Panc1 (cell line): ENCODE results near the gene FGF11. TPM values are rescaled to one million over a fixed set of nuclear protein-coding genes. Genes with fewer than 3 reads are reported as not detected.

Experiments
- ATAC-seq: fragments of 200-7000 bp; cut with Tn5 transposase; 2 replicates; pipeline ENCODE4 v1.9.1; 2020; ENCODE audit warnings: mild to moderate bottlenecking, moderate library complexity
- BruUV-seq: library from RNA; stranded (reverse); fragments of 400-500 nt; replicated peaks from 2 replicates; lab custom pipeline; 2021; lab: Mats Ljungman, UMichigan
- CTCF ChIA-PET: fragments of 300-600 bp; sonication (Branson Sonifier 250); formaldehyde crosslinking; loops from one replicate; lab custom pipeline; 2022; ENCODE audit warnings: antibody characterized with exemption; lab: Charles Lee
- POLR2A ChIA-PET: fragments of 300-600 bp; sonication (Branson Sonifier 250); formaldehyde crosslinking; loops from one replicate; lab custom pipeline; 2022; ENCODE audit warnings: antibody characterized with exemption; lab: Charles Lee
- DNase-seq: peaks from one replicate; pipeline ENCODE4 v3.0.0-alpha.2; 2010; ENCODE audit warnings: low read depth, low spot score
- H3K27ac ChIP-seq: 2 replicates; pipeline ENCODE4 v1.5.1; 2011; ENCODE audit warnings: mild to moderate bottlenecking, low read length, inconsistent platforms
- H3K27me3 ChIP-seq: fragments of 200-500 bp; sonication (Bioruptor generic); 2 replicates; pipeline ENCODE4 v1.6.0; 2014; ENCODE audit warnings: low read length, inconsistent platforms; ENCODE audit not compliant: control insufficient read depth, insufficient read depth
- H3K36me3 ChIP-seq: fragments of 200-500 bp; sonication (Bioruptor generic); 2 replicates; pipeline ENCODE4 v1.5.1; 2014; ENCODE audit warnings: inconsistent platforms, mild to moderate bottlenecking, low read length, moderate library complexity; ENCODE audit not compliant: control insufficient read depth, insufficient read depth
- H3K4me1 ChIP-seq: 2 replicates; pipeline ENCODE4 v1.5.1; 2011; ENCODE audit warnings: inconsistent platforms, mild to moderate bottlenecking, low read length, moderate library complexity; ENCODE audit not compliant: control insufficient read depth, insufficient read depth
- H3K4me3 ChIP-seq, 2 experiments: 2 replicates each; pipeline ENCODE4 v1.5.1; 2011 to 2012; ENCODE audit warnings: low read depth in 2 of 2, low read length in 2 of 2, mild to moderate bottlenecking in 2 of 2, inconsistent platforms in 1 of 2, moderate library complexity in 1 of 2
- H3K9me3 ChIP-seq: fragments of 200-500 bp; sonication (Bioruptor generic); 2 replicates; pipeline ENCODE4 v1.5.1; 2014; ENCODE audit warnings: low read depth, mild to moderate bottlenecking, inconsistent platforms, low read length, moderate library complexity; ENCODE audit not compliant: control insufficient read depth, insufficient read depth
- POLR2AphosphoS5 ChIP-seq: IDR thresholded peaks from 2 replicates; pipeline ENCODE4 v1.6.1; 2012; ENCODE audit warnings: mild to moderate bottlenecking, low read depth, low read length, moderate library complexity
- SIN3A ChIP-seq: IDR thresholded peaks from 2 replicates; pipeline ENCODE4 v1.6.1; 2012; ENCODE audit warnings: low read depth, mild to moderate bottlenecking, low read length, moderate library complexity, borderline replicate concordance; ENCODE audit not compliant: insufficient read depth
- TCF7L2 ChIP-seq: IDR thresholded peaks from 2 replicates; pipeline ENCODE4 v1.6.1; 2011; ENCODE audit warnings: mild to moderate bottlenecking, low read depth, low read length, inconsistent platforms
- in situ Hi-C: cut with HindIII; loops from 2 replicates; pipeline ENCODE4 v1.10.0; 2016; ENCODE audit warnings: low sequenced_read_pairs, low pct_unique_long_range_greater_than_20kb
- intact Hi-C: fragments of 100-400 bp; cut with micrococcal nuclease; formaldehyde crosslinking; loops from one replicate; pipeline ENCODE4 v1.10.0; 2022; ENCODE audit not compliant: unreplicated experiment
- total RNA-seq: library from RNA; stranded (reverse); gene quantifications from one replicate; pipeline ENCODE4 v1.2.1, GENCODE V29; 2021; ENCODE audit not compliant: unreplicated experiment
- TF ChIP-seq, protein P1 (sequence below), 2 experiments: IDR thresholded peaks; 2 replicates each; pipeline ENCODE4 v1.6.1; 2011 to 2012; ENCODE audit warnings: low read depth in 2 of 2, control low read depth in 1 of 2, low read length in 1 of 2, mild to moderate bottlenecking in 1 of 2, moderate library complexity in 1 of 2; ENCODE audit not compliant: insufficient read depth in 1 of 2
- TF ChIP-seq, protein P2 (sequence below): fragments of 450-650 bp; IDR thresholded peaks from 2 replicates; pipeline ENCODE4 v1.5.1; 2017; ENCODE audit warnings: mild to moderate bottlenecking

The FGF11 gene
- total RNA-seq, 1 experiment from 2014 or later = 4.4 TPM

DNA sequence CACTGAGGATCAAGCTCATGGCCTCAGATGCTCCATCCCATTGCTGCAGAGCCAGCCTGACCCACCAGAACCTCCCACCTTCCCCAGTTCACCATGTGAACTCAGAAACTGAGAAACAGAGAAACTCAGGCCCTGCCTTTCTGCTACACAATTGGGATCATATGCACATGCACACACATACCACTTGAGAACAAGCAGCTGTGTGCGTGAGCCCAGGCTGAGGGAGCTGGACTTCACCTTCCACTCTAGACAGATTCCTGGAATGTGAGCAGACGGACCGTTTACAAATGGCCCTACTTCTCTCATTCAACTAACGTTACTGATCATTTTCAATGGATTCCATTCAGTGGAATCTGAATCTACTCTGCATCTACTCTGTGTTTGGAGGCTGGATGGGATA, 15.6 kb upstream of the FGF11 start:
- CTCF ChIA-PET = interaction anchor here (0.6 to 1.0 kb wide), 3 partner anchors 56 to 104 kb away, joined by 3 to 5 read pairs (median 4); no protein-coding TSS in a partner anchor
- no TSS peak for BruUV-seq
- DNase-seq = no peak
- intact Hi-C loops = no loop called here
- POLR2A ChIA-PET = no interaction called here
- in situ Hi-C loops = no loop called here
- ATAC-seq = no peak
- no peaks in the 10 kb centered on the region for H3K4me1 ChIP-seq
- TF ChIP-seq, protein P1, sequence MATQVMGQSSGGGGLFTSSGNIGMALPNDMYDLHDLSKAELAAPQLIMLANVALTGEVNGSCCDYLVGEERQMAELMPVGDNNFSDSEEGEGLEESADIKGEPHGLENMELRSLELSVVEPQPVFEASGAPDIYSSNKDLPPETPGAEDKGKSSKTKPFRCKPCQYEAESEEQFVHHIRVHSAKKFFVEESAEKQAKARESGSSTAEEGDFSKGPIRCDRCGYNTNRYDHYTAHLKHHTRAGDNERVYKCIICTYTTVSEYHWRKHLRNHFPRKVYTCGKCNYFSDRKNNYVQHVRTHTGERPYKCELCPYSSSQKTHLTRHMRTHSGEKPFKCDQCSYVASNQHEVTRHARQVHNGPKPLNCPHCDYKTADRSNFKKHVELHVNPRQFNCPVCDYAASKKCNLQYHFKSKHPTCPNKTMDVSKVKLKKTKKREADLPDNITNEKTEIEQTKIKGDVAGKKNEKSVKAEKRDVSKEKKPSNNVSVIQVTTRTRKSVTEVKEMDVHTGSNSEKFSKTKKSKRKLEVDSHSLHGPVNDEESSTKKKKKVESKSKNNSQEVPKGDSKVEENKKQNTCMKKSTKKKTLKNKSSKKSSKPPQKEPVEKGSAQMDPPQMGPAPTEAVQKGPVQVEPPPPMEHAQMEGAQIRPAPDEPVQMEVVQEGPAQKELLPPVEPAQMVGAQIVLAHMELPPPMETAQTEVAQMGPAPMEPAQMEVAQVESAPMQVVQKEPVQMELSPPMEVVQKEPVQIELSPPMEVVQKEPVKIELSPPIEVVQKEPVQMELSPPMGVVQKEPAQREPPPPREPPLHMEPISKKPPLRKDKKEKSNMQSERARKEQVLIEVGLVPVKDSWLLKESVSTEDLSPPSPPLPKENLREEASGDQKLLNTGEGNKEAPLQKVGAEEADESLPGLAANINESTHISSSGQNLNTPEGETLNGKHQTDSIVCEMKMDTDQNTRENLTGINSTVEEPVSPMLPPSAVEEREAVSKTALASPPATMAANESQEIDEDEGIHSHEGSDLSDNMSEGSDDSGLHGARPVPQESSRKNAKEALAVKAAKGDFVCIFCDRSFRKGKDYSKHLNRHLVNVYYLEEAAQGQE (IDR thresholded peaks at IDR 0.05; ENCODE audit: insufficient read depth in 1 of 2, low read depth in 2 of 2, low read length in 1 of 2) = no peak
- TF ChIP-seq, protein P2, sequence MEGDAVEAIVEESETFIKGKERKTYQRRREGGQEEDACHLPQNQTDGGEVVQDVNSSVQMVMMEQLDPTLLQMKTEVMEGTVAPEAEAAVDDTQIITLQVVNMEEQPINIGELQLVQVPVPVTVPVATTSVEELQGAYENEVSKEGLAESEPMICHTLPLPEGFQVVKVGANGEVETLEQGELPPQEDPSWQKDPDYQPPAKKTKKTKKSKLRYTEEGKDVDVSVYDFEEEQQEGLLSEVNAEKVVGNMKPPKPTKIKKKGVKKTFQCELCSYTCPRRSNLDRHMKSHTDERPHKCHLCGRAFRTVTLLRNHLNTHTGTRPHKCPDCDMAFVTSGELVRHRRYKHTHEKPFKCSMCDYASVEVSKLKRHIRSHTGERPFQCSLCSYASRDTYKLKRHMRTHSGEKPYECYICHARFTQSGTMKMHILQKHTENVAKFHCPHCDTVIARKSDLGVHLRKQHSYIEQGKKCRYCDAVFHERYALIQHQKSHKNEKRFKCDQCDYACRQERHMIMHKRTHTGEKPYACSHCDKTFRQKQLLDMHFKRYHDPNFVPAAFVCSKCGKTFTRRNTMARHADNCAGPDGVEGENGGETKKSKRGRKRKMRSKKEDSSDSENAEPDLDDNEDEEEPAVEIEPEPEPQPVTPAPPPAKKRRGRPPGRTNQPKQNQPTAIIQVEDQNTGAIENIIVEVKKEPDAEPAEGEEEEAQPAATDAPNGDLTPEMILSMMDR = no peak
- TF ChIP-seq POLR2AphosphoS5 (no peak), SIN3A (no peak), TCF7L2 (no peak)
- no peak overlapping the region for H3K4me3 ChIP-seq
- H3K9me3 ChIP-seq = no peaks in the 10 kb centered on the region
- no peaks in the 10 kb centered on the region for H3K27me3 ChIP-seq
- no peak overlapping the region for H3K27ac ChIP-seq
- H3K36me3 ChIP-seq = no peaks in the 10 kb centered on the region

DNA sequence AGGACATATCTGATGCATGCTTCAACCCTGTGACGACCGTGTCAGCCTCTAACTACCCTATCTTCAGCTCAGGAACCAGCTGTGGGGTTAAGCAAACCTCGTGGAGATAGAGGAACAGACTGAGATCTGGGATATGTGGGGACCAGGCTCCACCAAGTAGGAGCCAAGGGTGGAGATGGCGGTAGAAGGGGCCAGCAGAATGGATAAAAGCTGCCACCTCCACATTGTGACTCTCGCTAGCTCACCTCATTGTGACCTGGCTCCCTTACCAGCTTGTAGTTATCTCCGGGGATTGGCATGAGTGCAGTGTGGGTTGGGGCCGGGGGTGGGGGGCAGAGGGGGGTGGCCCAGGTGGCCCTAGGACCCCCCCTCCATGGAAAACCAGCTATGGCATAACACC, 14.0 kb upstream of the FGF11 start, which contains the start of gene SPEM2:
TSS of gene SPEM2 (plus strand) at position 301 of the 400 bp plus-strand sequence. CDS start at position 374, 73 bp downstream.
- no peak for DNase-seq
- CTCF ChIA-PET = no interaction called here
- Histone ChIP-seq H3K27me3 (no peaks in the 10 kb centered on the region), H3K9me3 (no peaks in the 10 kb centered on the region), H3K36me3 (no peaks in the 10 kb centered on the region), H3K4me3 (no peak within 1 kb of the TSS), H3K27ac (no peak within 1 kb of the TSS), H3K4me1 (no peaks in the 10 kb centered on the region)
- in situ Hi-C loops (no loop called here), intact Hi-C loops (no loop called here)
- POLR2A ChIA-PET = no interaction called here
- ATAC-seq = no peak
- TF ChIP-seq, protein P2 = no peak
- TF ChIP-seq SIN3A = no peak
- no peak for TF ChIP-seq TCF7L2
- TF ChIP-seq, protein P1 (IDR thresholded peaks at IDR 0.05; ENCODE audit: insufficient read depth in 1 of 2, low read depth in 2 of 2, low read length in 1 of 2) = no peak
- no peak for TF ChIP-seq POLR2AphosphoS5
- no TSS peak for BruUV-seq
